ENCODE measurements around the gene BBS4.

Gene BBS4

GRCh38 chr15:72754096-72754495 lies 68.1 kb downstream of the BBS4 start:
- no peaks in the 10 kb centered on the region for H3K27me3 ChIP-seq (ENCODE audit: insufficient read depth, insufficient read length)
- TF ChIP-seq YY1 (IDR thresholded peaks at IDR 0.05; ENCODE audit: insufficient read depth, insufficient read length) (no peak), SUZ12 (IDR thresholded peaks at IDR 0.05; ENCODE audit: extremely low read depth, insufficient read depth, insufficient read length) (no peak), ZNF274 (IDR thresholded peaks at IDR 0.05; ENCODE audit: low read depth, low read length) (no peak)
- no peaks in the 10 kb centered on the region for H3K9me3 ChIP-seq (ENCODE audit: insufficient read depth, low read length)
- H3K36me3 ChIP-seq (ENCODE audit: insufficient read depth, insufficient read length, low read length), result peaks cover 72% of the 10 kb centered on the region
- H3K4me1 ChIP-seq (ENCODE audit: insufficient read depth, insufficient read length), result no peaks in the 10 kb centered on the region
- no peak for DNase-seq (ENCODE audit: low read depth, low spot score)
- no peak overlapping the region for H3K9ac ChIP-seq (ENCODE audit: insufficient read length, low read depth)
- no peak overlapping the region for H3K4me3 ChIP-seq (ENCODE audit: insufficient read length, low read depth)

GRCh38 chr15:72758182-72758581 lies 72.2 kb downstream of the BBS4 start:
- TF ChIP-seq YY1 (IDR thresholded peaks at IDR 0.05; ENCODE audit: insufficient read depth, insufficient read length), result no peak
- DNase-seq (ENCODE audit: low read depth, low spot score), result peak; percentile 82
- Histone ChIP-seq H3K36me3 (ENCODE audit: insufficient read depth, insufficient read length, low read length) (peaks cover 72% of the 10 kb centered on the region), H3K27me3 (ENCODE audit: insufficient read depth, insufficient read length) (no peaks in the 10 kb centered on the region), H3K9me3 (ENCODE audit: insufficient read depth, low read length) (no peaks in the 10 kb centered on the region), H3K4me3 (ENCODE audit: insufficient read length, low read depth) (no peak overlapping the region), H3K9ac (ENCODE audit: insufficient read length, low read depth) (no peak overlapping the region), H3K4me1 (ENCODE audit: insufficient read depth, insufficient read length) (no peaks in the 10 kb centered on the region)

- no peak for TF ChIP-seq YY1 (IDR thresholded peaks at IDR 0.05; ENCODE audit: insufficient read depth, insufficient read length)
- TF ChIP-seq ZNF274 (IDR thresholded peaks at IDR 0.05; ENCODE audit: low read depth, low read length), result no peak
- TF ChIP-seq SUZ12 (IDR thresholded peaks at IDR 0.05; ENCODE audit: extremely low read depth, insufficient read depth, insufficient read length), result no peak
- no peak overlapping the region for H3K4me3 ChIP-seq (ENCODE audit: insufficient read length, low read depth)
- no peaks in the 10 kb centered on the region for H3K4me1 ChIP-seq (ENCODE audit: insufficient read depth, insufficient read length)
- no peaks in the 10 kb centered on the region for H3K9me3 ChIP-seq (ENCODE audit: insufficient read depth, low read length)
- H3K9ac ChIP-seq (ENCODE audit: insufficient read length, low read depth), result no peak overlapping the region
- peaks cover 60% of the 10 kb centered on the region for H3K36me3 ChIP-seq (ENCODE audit: insufficient read depth, insufficient read length, low read length)
- no peaks in the 10 kb centered on the region for H3K27me3 ChIP-seq (ENCODE audit: insufficient read depth, insufficient read length)
- no peak for DNase-seq (ENCODE audit: low read depth, low spot score)
Measured at GRCh38 chr15:72760590-72761260, 74.7 kb downstream of the BBS4 start.

GRCh38 chr15:72764656-72765055 lies 78.6 kb downstream of the BBS4 start:
- peaks cover 68% of the 10 kb centered on the region for H3K36me3 ChIP-seq (ENCODE audit: insufficient read depth, insufficient read length, low read length)

GRCh38 chr15:72766025-72766424 lies 80.0 kb downstream of the BBS4 start:
- TF ChIP-seq YY1 (IDR thresholded peaks at IDR 0.05; ENCODE audit: insufficient read depth, insufficient read length), result no peak
- TF ChIP-seq ZNF274 (IDR thresholded peaks at IDR 0.05; ENCODE audit: low read depth, low read length), result no peak
- TF ChIP-seq SUZ12 (IDR thresholded peaks at IDR 0.05; ENCODE audit: extremely low read depth, insufficient read depth, insufficient read length), result no peak
- peaks cover 22% of the 10 kb centered on the region for H3K9me3 ChIP-seq (ENCODE audit: insufficient read depth, low read length)
- no peak overlapping the region for H3K9ac ChIP-seq (ENCODE audit: insufficient read length, low read depth)
- peaks cover 69% of the 10 kb centered on the region for H3K36me3 ChIP-seq (ENCODE audit: insufficient read depth, insufficient read length, low read length)
- no peaks in the 10 kb centered on the region for H3K27me3 ChIP-seq (ENCODE audit: insufficient read depth, insufficient read length)
- H3K4me1 ChIP-seq (ENCODE audit: insufficient read depth, insufficient read length), result no peaks in the 10 kb centered on the region
- no peak overlapping the region for H3K4me3 ChIP-seq (ENCODE audit: insufficient read length, low read depth)
- no peak for DNase-seq (ENCODE audit: low read depth, low spot score)

More at GRCh38 chr15:72764656-72765055, 78.6 kb downstream of the BBS4 start:
- H3K27me3 ChIP-seq (ENCODE audit: insufficient read depth, insufficient read length), result no peaks in the 10 kb centered on the region
- H3K9ac ChIP-seq (ENCODE audit: insufficient read length, low read depth), result no peak overlapping the region
- H3K9me3 ChIP-seq (ENCODE audit: insufficient read depth, low read length), result peaks cover 22% of the 10 kb centered on the region
- no peak for DNase-seq (ENCODE audit: low read depth, low spot score)
- TF ChIP-seq ZNF274 (IDR thresholded peaks at IDR 0.05; ENCODE audit: low read depth, low read length), result no peak
- TF ChIP-seq SUZ12 (IDR thresholded peaks at IDR 0.05; ENCODE audit: extremely low read depth, insufficient read depth, insufficient read length), result no peak
- no peak for TF ChIP-seq YY1 (IDR thresholded peaks at IDR 0.05; ENCODE audit: insufficient read depth, insufficient read length)
- no peaks in the 10 kb centered on the region for H3K4me1 ChIP-seq (ENCODE audit: insufficient read depth, insufficient read length)
- H3K4me3 ChIP-seq (ENCODE audit: insufficient read length, low read depth), result no peak overlapping the region

- peaks cover 22% of the 10 kb centered on the region for H3K9me3 ChIP-seq (ENCODE audit: insufficient read depth, low read length)
- H3K9ac ChIP-seq (ENCODE audit: insufficient read length, low read depth), result no peak overlapping the region
- DNase-seq (ENCODE audit: low read depth, low spot score), result no peak
- no peaks in the 10 kb centered on the region for H3K4me1 ChIP-seq (ENCODE audit: insufficient read depth, insufficient read length)
- TF ChIP-seq SUZ12 (IDR thresholded peaks at IDR 0.05; ENCODE audit: extremely low read depth, insufficient read depth, insufficient read length) (no peak), ZNF274 (IDR thresholded peaks at IDR 0.05; ENCODE audit: low read depth, low read length) (no peak), YY1 (IDR thresholded peaks at IDR 0.05; ENCODE audit: insufficient read depth, insufficient read length) (no peak)
- peaks cover 71% of the 10 kb centered on the region for H3K36me3 ChIP-seq (ENCODE audit: insufficient read depth, insufficient read length, low read length)
- H3K4me3 ChIP-seq (ENCODE audit: insufficient read length, low read depth), result no peak overlapping the region
- H3K27me3 ChIP-seq (ENCODE audit: insufficient read depth, insufficient read length), result no peaks in the 10 kb centered on the region
Measured at GRCh38 chr15:72766780-72767179, 80.8 kb downstream of the BBS4 start.

GRCh38 chr15:72770673-72771328 lies 84.8 kb downstream of the BBS4 start:
- Histone ChIP-seq H3K9me3 (ENCODE audit: insufficient read depth, low read length) (peaks cover 22% of the 10 kb centered on the region), H3K36me3 (ENCODE audit: insufficient read depth, insufficient read length, low read length) (peaks cover 87% of the 10 kb centered on the region), H3K4me3 (ENCODE audit: insufficient read length, low read depth) (no peak overlapping the region), H3K27me3 (ENCODE audit: insufficient read depth, insufficient read length) (no peaks in the 10 kb centered on the region), H3K4me1 (ENCODE audit: insufficient read depth, insufficient read length) (no peaks in the 10 kb centered on the region), H3K9ac (ENCODE audit: insufficient read length, low read depth) (no peak overlapping the region)
- TF ChIP-seq SUZ12 (IDR thresholded peaks at IDR 0.05; ENCODE audit: extremely low read depth, insufficient read depth, insufficient read length) (no peak), ZNF274 (IDR thresholded peaks at IDR 0.05; ENCODE audit: low read depth, low read length) (no peak), YY1 (IDR thresholded peaks at IDR 0.05; ENCODE audit: insufficient read depth, insufficient read length) (no peak)
- no peak for DNase-seq (ENCODE audit: low read depth, low spot score)

Data from NT2/D1 (cell line).